HepG2 (cell line): ENCODE data around the gene RGL3. TPM values are rescaled to one million over a fixed set of nuclear protein-coding genes. Genes with fewer than 3 reads are reported as not detected.

Experiments used
- ATAC-seq: fragments of 200-7000 bp; cut with Tn5 transposase; 3 replicates; pipeline ENCODE4 v1.9.1; 2020; ENCODE audit warnings: mild to moderate bottlenecking, moderate library complexity
- BruUV-seq: library from RNA; stranded (reverse); fragments of 400-500 nt; replicated peaks from 2 replicates; lab custom pipeline; 2021; lab: Mats Ljungman, UMichigan
- CTCF ChIA-PET: fragments of 300-600 bp; formaldehyde crosslinking; extraction: SDS; loops from one replicate; lab custom pipeline; 2021; ENCODE audit warnings: low total read pairs, inconsistent platforms, low intra/inter-chr PET ratio; lab: Yijun Ruan, JAX
- POLR2A ChIA-PET: fragments of 350-600 bp; sonication (Branson Sonifier 250); formaldehyde crosslinking; loops from one replicate; lab custom pipeline; 2020; ENCODE audit warnings: antibody characterized with exemption, inconsistent platforms; lab: Yijun Ruan, JAX
- DNase-seq: peaks from one replicate; pipeline ENCODE4 v3.0.0-alpha.2; 2015; ENCODE audit warnings: low spot score
- FAIRE-seq: peaks from 3 replicates; lab custom pipeline; 2011; peaks lifted over from hg19 to GRCh38; lab: Jason Lieb, UNC
- H2AFZ ChIP-seq: one replicate; pipeline ENCODE4 v1.6.1; 2011; ENCODE audit warnings: low read length, inconsistent platforms
- H3K27ac ChIP-seq: fragments of 300-600 bp; 3 replicates; pipeline ENCODE4 v1.8.0; 2011; ENCODE audit warnings: mixed run types, mild to moderate bottlenecking, mixed read lengths, low read length, inconsistent platforms; ENCODE audit not compliant: insufficient read depth; ENCODE audit errors: extremely low read length
- H3K27me3 ChIP-seq, 2 experiments: fragments of 200-600 bp in 1 of 2; 2 replicates in 1 of 2; 3 replicates in 1 of 2; pipeline versions ENCODE4 v1.6.0 to v1.8.0; 2011; ENCODE audit warnings: low read length in 2 of 2, mild to moderate bottlenecking in 2 of 2, moderate library complexity in 2 of 2, inconsistent platforms in 1 of 2; ENCODE audit not compliant: insufficient read depth in 2 of 2, control insufficient read depth in 1 of 2
- H3K36me3 ChIP-seq, 2 experiments: fragments of 200-600 bp in 1 of 2; replicated peaks in 1 of 2; 2 replicates in 1 of 2; 3 replicates in 1 of 2; pipeline versions ENCODE4 v1.5.1 to v1.8.0; 2011; ENCODE audit warnings: low read length in 2 of 2, inconsistent platforms in 1 of 2; ENCODE audit not compliant: insufficient read depth in 2 of 2, control insufficient read depth in 1 of 2
- H3K4me1 ChIP-seq: 2 replicates; pipeline ENCODE4 v1.5.1; 2012; ENCODE audit warnings: low read length, inconsistent platforms; ENCODE audit not compliant: insufficient read depth
- H3K4me2 ChIP-seq: 2 replicates; pipeline ENCODE4 v1.6.0; 2011; ENCODE audit warnings: low read depth, low read length, inconsistent platforms
- H3K4me3 ChIP-seq, 3 experiments: fragments of 200-600 bp in 1 of 3; sonication (generic), shearing (Covaris generic) in 1 of 3; replicated peaks in 1 of 3; 2 replicates each; pipeline ENCODE4 v1.5.1; 2011 to 2016; ENCODE audit warnings: low read length in 3 of 3, inconsistent platforms in 2 of 3, low read depth in 2 of 3, mild to moderate bottlenecking in 2 of 3, control low read depth in 1 of 3, mixed read lengths in 1 of 3; ENCODE audit not compliant: insufficient read depth in 1 of 3
- H3K79me2 ChIP-seq: one replicate; pipeline ENCODE4 v1.6.1; 2011; ENCODE audit warnings: low read length, inconsistent platforms; ENCODE audit not compliant: insufficient read depth
- H3K9ac ChIP-seq: 2 replicates; pipeline ENCODE4 v1.6.0; 2011; ENCODE audit warnings: mild to moderate bottlenecking, low read depth, low read length, inconsistent platforms; ENCODE audit not compliant: insufficient read depth
- H3K9me3 ChIP-seq: 2 replicates; pipeline ENCODE4 v1.5.1; 2012; ENCODE audit warnings: mild to moderate bottlenecking, low read length
- H4K20me1 ChIP-seq: 2 replicates; pipeline ENCODE4 v1.6.0; 2011; ENCODE audit warnings: inconsistent platforms, mild to moderate bottlenecking, low read length, moderate library complexity; ENCODE audit not compliant: insufficient read depth
- ARNT2 ChIP-seq: sonication (generic); formaldehyde crosslinking; IDR thresholded peaks from 2 replicates; pipeline ENCODE4 v1.8.0; 2022; ENCODE audit warnings: mild to moderate bottlenecking, low read depth, missing genetic modification reagents, moderate library complexity
- HNRNPL ChIP-seq: fragments of 200-400 bp; formaldehyde crosslinking; IDR thresholded peaks from 2 replicates; pipeline ENCODE4 v1.6.1; 2017; ENCODE audit warnings: mild to moderate bottlenecking, low read depth, low read length
- JUNB ChIP-seq: sonication (generic); formaldehyde crosslinking; IDR thresholded peaks from 2 replicates; pipeline ENCODE4 v1.8.0; 2022; ENCODE audit warnings: missing genetic modification reagents, mild to moderate bottlenecking, borderline replicate concordance
- MXD4 ChIP-seq: IDR thresholded peaks from 2 replicates; pipeline ENCODE4 v1.6.1; 2016; ENCODE audit warnings: mild to moderate bottlenecking, missing biosample characterization, missing genetic modification reagents
- NFYB ChIP-seq: sonication (generic); formaldehyde crosslinking; IDR thresholded peaks from 2 replicates; pipeline ENCODE4 v1.4.0; 2020; ENCODE audit warnings: missing genetic modification reagents
- RNF219 ChIP-seq: sonication (generic); formaldehyde crosslinking; IDR thresholded peaks from 2 replicates; pipeline ENCODE4 v1.5.0; 2020; ENCODE audit warnings: mild to moderate bottlenecking, missing genetic modification reagents
- ZNF552 ChIP-seq: sonication (generic); formaldehyde crosslinking; IDR thresholded peaks from 2 replicates; pipeline ENCODE4 v1.9.0; 2022; ENCODE audit warnings: missing genetic modification reagents, mild to moderate bottlenecking, borderline replicate concordance
- ZNF703 ChIP-seq: sonication (generic); formaldehyde crosslinking; IDR thresholded peaks from 2 replicates; pipeline ENCODE4 v1.5.1; 2020; ENCODE audit warnings: missing genetic modification reagents, mild to moderate bottlenecking, moderate library complexity, borderline replicate concordance
- ZNF713 ChIP-seq: sonication (generic); formaldehyde crosslinking; IDR thresholded peaks from 2 replicates; pipeline ENCODE4 v1.4.0; 2020; ENCODE audit warnings: mild to moderate bottlenecking, missing genetic modification reagents
- WGBS: methylation state at CpG from one replicate; pipeline ENCODE4 v1.1.6; 2017; ENCODE audit warnings: low lambda C conversion rate; 5-methylcytosine and 5-hydroxymethylcytosine counted together
- in situ Hi-C: cut with HindIII; loops from 2 replicates; pipeline ENCODE4 v1.10.0; 2017; ENCODE audit warnings: low pct_unique_long_range_greater_than_20kb; ENCODE audit not compliant: extremely low pct_ligation_motif_present
- intact Hi-C: fragments of 100-400 bp; cut with micrococcal nuclease; formaldehyde crosslinking; loops from one replicate; pipeline ENCODE4 v1.10.0; 2022; ENCODE audit not compliant: unreplicated experiment
- polyA plus RNA-seq, 8 experiments: library from polyadenylated mRNA; depleted of rRNA in 3 of 8; stranded (reverse) in 7 of 8; unstranded in 1 of 8; fragments of >200 nt; fragmentation: Illumina TruSeq in 4 of 8; extraction: Trizol in 4 of 8; gene quantifications; 2 replicates each; pipeline versions ENCODE4 v1.2.1 to v1.2.3, GENCODE V29; 2011 to 2016; ENCODE audit warnings: low read depth in 4 of 8, missing spikeins in 1 of 8, mixed read lengths in 1 of 8; ENCODE audit not compliant: insufficient read depth in 1 of 8
- total RNA-seq, 5 experiments: library from RNA; depleted of rRNA; stranded (reverse); fragments of >200 nt; fragmentation: Illumina TruSeq; extraction: Trizol; gene quantifications; 2 replicates each; pipeline ENCODE4 v1.2.3, GENCODE V29; 2016; ENCODE audit warnings: low read depth in 1 of 5

The RGL3 gene
- total and polyA plus RNA-seq, 2 of the 13 experiments (the other 11 are each of a cell fraction or from before 2014, with no cell fraction given) = 4.2 to 7.6 TPM

GRCh38 chr19:11390359-11390758, 28.8 kb downstream of the RGL3 start:
- no peak overlapping the region for H3K4me2 ChIP-seq
- no peak for DNase-seq
- H3K36me3 ChIP-seq = no peaks in the 10 kb centered on the region
- TF ChIP-seq ARNT2 (CRISPR knock-in tag) (no peak), RNF219 (CRISPR knock-in tag) (no peak), ZNF713 (no peak), JUNB (CRISPR knock-in tag) (no peak), NFYB (CRISPR knock-in tag) (peak; percentile 49; the same call in 1 of the 2 replicates), ZNF703 (CRISPR knock-in tag) (no peak), HNRNPL (no peak), MXD4 (CRISPR knock-in tag) (no peak), ZNF552 (CRISPR knock-in tag) (no peak)
- H3K9ac ChIP-seq = no peak overlapping the region
- H4K20me1 ChIP-seq = no peaks in the 10 kb centered on the region
- BruUV-seq = no TSS peak
- POLR2A ChIA-PET = interaction anchor here (1.2 to 1.4 kb wide), 2 partner anchors 9 to 15 kb away, joined by 3 to 6 read pairs; no protein-coding TSS in a partner anchor
- H3K27me3 ChIP-seq = no peaks in the 10 kb centered on the region
- CTCF ChIA-PET = no interaction called here
- 58% methylated on average over 2 of the region's 2 CpGs for WGBS
- H3K4me1 ChIP-seq = peaks cover 26% of the 10 kb centered on the region
- no peak overlapping the region for H2AFZ ChIP-seq
- H3K27ac ChIP-seq = no peak overlapping the region
- intact Hi-C loops = no loop called here
- H3K79me2 ChIP-seq = no peaks in the 10 kb centered on the region
- ATAC-seq = no peak
- H3K9me3 ChIP-seq = no peaks in the 10 kb centered on the region
- no peak overlapping the region for H3K4me3 ChIP-seq
- FAIRE-seq = no peak
- in situ Hi-C loops = no loop called here
